HG03280 (cell line): Measurements from ENCODE around the gene ENPP6.

Experiments used
- ATAC-seq: cut with Tn5 transposase; IDR thresholded peaks from one replicate; pipeline ENCODE4 v1.9.1; 2021; ENCODE audit warnings: mild to moderate bottlenecking, moderate library complexity; ENCODE audit not compliant: unreplicated experiment

The ENPP6 gene

DNA sequence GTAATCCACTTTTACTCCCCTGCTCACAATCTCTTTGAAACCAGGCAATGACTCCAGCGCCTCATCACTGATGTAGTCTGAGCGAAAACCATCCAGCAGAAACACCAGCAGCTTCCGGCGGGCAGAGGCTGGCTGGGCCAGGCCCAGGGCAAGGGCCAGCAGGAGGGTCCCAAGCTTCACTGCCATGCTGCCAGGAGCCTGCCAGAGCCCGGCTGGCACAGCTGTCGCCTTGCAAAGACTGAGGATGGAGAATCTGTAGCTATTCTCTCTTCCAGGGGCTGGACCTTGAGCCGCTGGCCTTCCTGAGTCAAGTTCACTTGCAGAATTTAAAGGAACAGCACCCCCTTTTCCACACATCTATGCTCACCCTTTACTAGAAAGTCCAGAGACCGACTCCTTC lies at the start of gene ENPP6:
TSS of gene ENPP6 (minus strand) at position 240 of the 400 bp plus-strand sequence. CDS start at position 186, 54 bp downstream.
- no peak for ATAC-seq

DNA sequence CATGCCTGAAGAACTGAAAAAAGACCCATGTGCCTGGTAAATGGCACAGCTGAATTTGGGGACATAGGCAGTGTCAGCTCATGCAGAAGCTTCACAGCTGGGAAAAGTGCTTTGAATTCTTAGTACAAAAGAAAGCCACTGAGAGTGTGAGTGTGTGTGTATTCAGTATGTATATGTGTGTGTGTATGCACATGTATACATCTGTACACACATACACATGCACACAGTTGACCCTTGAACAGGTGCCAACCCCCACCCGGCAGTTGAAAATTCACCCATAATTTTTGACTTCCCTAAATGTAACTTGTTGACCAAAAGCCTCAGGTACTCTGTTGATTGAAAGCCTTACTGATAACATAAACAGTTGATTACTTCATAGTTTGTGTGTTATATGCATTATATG lies 49.5 kb upstream of the ENPP6 start:
- ATAC-seq, result no peak

DNA sequence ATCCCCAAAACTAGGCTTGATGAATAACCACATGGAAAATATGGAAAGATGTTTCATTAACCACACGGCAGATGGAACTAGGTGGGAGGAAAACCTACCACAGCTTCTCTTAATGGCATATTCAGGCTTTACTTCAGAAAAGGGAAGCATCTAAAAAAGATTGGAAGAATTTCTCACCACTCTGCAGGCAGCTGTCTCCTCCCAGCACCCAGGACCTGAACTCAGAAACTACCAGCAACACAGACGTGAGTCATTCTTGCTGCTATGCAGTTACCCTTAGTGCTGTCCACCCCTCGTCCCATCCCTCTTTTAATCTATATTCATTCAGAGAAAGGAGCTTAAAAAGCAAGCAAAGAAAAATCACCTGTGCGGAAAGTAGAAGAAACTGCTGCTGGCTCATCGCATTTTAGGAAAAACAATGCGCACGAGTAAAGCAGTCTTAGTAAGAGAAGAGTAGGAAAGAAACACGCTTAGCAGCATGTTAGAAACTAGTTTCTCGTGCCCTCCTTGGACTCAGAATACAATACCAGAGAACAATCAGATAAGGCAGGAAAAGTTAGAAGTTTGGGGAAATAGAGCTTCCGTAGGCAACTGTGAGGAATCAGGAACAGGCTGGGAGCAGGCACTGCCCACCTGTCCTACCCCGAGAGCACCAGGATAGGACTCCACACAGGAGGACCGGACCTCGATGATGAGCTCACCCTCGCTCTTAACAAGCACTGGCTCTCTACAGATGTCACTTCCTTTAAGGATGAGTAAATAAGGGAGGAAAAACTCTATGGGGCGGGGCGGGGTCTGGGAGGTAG lies 48.1 kb upstream of the ENPP6 start:
- no peak for ATAC-seq

DNA sequence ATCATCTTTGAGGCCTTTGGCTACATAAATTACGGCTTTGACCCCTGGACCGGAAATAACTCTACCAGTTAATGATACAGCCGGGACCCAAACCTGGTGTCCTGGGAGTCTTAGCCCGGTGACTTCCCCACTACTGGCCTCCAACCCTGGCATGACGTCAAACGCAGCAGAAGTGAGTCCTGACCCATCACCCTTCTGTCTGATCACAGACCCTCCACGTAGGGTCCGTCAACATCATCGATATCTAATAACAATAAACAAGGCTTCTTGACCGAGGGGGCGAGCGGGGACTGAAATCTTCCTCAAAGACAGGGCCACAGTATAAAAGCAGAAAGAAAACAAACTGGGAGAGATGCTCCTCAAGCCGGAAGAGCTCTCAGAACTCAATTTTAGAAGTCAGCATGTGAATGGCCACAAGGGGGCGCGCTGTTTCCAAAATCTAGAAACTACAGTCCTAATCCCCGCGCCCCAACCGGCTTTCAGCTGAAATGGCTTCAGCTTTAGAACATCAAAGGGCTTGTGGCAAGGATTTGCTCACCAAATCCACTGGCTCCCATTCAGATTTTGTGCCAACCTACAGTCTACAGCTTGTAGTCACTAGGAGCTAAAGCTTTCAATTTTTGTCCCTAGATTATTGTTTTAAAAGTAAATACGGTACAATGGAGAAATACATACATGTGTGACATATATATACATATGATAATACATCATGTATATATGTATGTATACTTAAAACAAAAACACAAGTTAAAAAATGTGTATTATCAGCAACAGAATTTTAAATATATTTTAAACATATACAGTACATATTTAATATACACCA lies 46.4 kb upstream of the ENPP6 start:
- ATAC-seq, result no peak

DNA sequence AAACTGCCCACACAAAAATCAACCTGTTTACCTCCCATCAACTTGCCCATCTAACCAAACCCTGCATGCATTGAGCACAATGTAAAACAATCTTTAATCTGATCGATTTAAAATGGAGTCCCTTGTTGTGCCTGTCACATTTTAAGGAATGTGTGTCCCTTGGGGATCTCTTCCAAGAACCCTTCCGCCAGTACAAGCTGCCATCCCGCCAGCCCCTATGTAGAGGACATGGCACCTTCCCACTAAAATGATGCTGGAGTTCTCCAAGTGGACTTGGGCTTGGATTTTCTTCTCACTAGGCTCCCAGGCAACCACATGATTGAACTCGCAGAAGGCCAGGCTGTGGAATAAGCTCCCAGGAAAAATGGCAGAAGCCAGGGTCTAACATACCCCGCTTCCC lies 45.8 kb upstream of the ENPP6 start:
- ATAC-seq, result no peak

DNA sequence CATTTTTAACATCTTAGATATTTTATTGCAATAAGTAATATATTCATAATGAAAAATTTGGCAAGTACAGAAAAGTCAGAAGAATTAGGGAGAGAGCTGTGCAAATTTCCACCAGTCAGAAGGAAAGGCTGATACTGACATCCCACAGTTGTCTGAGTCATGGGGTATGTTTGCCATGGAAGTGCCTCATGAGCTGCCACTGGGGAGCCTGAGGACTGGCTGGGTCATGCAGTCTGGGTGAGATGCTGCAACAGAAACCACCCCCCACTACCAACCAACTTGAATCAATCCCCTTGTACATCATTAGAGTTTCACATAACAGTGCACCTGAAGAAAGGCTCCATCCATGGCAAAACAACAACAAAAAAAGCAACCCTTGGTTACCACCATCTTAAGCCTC lies 45.2 kb upstream of the ENPP6 start:
- ATAC-seq, result no peak

DNA sequence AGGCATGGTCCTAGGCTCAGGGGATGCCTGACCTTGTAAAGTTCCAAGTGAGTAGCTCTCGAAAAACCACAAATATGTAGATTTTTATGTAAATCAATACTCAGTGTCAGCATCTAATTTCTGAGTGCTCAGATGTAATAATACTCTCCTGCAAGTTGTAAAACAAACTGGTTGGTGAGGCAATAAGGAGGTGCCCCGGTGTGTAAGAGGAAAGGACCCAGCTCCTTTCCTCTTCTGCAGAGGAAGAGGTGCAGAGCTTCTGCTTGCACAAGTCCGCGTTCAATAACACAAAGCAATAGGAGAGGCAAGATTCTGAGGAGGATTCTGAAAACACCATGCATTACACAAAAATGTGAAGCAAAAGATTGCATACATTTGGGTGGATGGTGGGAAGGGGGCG lies 43.6 kb upstream of the ENPP6 start:
- no peak for ATAC-seq

DNA sequence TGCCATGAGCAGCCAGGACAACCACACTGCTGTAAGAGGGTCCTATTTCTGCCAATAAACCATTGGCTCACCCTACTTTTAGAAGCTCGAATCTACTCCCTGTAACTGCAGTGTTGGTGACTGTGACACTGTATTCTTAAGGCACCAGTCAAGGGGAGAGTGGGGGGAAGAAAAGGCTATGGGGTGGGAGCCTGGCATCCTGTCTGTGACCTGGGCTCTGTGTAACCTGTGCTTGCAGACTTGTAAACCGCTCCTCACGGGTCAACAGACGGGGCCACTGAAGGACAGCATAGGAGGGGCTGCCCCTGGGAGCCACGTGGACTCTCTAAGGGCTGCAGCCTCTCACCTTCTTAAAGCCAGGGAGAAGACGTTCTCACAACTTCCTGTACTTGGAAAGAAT lies 42.2 kb upstream of the ENPP6 start:
- no peak for ATAC-seq

DNA sequence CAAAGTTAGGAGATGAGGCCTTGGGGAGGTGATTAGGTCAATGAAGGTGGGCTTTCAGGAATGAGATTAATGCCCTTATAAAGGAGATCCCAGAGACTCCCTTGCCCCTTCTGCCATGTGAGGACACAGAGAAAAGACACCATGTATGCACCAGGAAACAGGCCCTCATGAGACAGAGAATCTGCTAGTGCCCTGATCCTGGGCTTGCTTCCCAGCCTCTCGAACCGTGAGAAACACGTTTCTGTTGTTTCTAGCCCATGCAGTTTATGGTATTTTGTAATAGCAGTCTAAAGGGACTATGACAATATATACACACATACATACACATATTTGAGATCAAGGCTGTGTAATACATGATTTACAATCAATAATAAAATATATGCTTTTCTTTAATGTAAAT lies 41.4 kb upstream of the ENPP6 start:
- no peak for ATAC-seq

DNA sequence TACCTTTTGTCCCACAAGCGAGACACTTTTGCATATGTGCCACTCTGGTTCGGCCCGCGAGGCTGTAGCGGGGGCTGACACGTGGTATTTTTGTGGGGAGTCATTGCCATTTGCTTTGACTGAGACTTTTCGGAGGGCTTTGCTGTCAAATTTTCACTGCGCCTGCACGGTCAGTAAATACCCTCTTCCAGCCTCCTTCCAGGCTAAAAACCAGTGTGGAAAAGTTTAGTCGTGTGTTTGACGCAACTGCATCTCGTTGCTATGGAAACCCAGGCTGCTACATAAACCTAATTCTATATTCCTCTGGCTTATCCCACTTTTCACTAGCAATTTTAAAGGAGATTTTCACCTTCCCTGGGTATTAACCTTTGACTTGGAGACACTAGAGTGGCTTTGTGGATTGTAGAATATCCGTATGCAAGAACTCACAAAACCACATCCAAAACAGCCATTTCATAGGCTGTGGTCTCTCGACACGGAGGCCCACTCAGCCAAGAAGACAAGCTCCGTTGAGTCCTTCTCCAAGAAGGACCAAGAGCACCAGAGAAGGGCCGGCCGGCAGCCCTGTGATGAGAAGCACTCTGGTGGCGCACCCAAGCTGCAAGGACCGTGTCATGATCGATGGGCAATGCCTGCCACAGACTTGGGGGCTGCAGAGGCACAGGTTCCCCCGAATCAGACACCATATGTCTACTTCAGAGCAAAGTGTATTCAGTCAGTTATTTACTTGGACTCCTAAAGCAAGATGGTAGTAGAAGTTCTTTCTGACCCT lies 38.4 kb upstream of the ENPP6 start:
- no peak for ATAC-seq

DNA sequence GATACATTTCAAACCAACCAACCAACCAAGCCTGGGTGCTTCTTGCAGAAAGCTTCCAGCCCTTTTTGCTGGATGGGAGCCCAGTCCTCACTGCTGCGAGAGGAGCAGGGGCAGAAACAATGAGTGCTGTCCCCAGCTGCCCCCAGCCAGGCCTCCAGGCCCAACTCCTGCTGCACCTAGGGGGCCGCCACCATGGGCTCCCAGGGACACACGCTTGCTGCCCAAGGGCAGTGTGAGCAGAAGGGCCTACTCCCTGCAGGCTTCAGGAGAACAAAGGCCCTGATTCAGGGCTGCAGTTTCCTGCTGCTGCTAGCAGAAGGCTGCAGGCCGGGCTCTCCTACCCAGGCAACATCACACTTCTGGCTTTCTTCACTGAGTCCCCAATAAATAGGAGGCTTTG lies 37.7 kb upstream of the ENPP6 start:
- no peak for ATAC-seq

DNA sequence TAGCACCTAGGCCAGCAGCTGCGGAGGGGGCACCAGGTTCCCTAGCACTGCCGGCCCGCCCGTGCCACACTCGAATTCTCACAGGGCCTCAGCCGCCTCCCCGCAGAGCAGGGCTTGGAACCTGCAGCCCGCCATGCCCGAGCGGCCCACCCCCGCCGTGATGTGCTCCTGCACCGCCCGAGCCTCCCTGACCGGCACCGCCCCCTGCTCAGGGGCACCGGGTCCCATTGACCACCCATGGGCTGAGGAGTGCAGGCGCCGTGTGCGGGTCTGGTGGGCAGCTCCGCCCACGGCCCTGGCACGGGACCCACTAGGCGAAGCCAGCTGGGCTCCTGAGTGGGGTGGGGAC lies 35.4 kb upstream of the ENPP6 start:
- ATAC-seq, result no peak

DNA sequence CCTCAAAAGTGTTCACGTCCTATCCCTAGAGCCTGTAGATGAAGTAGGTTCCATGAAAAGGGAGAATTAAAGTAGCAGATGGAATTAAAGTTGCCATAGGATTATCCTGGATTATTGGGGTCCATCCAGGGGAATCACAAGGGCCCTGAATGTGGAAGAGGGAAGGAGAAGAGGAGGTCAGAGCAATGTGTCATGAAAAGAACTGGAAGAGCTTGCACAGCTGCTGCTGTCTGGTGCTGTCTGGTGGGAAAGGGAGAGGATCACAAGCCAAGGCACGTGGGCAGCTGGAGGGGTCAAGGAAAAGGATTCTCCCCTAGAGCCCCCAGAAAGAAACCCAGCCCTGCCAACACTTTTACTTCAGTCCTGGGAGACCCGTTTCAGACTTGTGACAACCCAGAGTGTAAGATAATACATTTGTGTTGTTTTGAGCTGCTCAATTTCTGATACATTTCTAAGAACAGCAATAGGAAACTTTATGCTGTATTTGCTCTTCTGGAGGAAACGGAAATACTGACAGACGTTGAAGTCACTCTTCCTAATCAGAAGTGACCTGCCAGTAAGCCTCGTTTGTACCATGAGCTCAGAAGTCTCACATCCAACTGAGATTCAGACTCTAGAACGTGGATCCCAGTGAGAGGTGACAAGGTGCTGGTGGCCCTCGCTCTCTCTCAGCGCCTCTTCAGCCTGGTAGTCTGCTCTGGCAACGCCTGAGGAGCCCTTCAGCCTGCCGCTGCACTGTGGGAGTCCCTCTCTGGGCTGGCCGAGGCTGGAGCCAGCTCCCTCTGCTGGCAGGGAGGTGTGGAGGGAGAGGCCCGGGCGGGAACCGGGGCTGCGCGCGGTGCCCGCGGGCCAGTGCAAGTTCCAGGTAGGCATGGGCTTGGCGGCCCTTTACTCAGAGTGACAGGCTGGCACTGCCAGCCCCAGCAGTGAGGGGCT lies 34.7 kb upstream of the ENPP6 start:
- no peak for ATAC-seq

DNA sequence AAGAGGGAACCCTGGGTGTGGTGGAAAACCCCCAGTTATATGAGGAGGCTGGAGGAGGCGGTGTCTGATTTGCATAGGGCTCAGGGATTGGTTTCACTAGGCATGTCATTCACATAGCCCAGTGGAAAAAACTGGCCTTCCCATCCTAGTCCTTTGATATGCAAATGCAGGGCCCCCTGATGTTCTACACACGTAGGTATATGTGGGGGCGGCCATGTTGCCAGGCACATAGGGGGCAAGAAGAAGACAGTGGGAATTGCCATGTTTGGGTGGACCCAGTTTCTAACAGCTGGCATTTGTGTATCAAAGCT lies 34.0 kb upstream of the ENPP6 start:
- ATAC-seq, result no peak

DNA sequence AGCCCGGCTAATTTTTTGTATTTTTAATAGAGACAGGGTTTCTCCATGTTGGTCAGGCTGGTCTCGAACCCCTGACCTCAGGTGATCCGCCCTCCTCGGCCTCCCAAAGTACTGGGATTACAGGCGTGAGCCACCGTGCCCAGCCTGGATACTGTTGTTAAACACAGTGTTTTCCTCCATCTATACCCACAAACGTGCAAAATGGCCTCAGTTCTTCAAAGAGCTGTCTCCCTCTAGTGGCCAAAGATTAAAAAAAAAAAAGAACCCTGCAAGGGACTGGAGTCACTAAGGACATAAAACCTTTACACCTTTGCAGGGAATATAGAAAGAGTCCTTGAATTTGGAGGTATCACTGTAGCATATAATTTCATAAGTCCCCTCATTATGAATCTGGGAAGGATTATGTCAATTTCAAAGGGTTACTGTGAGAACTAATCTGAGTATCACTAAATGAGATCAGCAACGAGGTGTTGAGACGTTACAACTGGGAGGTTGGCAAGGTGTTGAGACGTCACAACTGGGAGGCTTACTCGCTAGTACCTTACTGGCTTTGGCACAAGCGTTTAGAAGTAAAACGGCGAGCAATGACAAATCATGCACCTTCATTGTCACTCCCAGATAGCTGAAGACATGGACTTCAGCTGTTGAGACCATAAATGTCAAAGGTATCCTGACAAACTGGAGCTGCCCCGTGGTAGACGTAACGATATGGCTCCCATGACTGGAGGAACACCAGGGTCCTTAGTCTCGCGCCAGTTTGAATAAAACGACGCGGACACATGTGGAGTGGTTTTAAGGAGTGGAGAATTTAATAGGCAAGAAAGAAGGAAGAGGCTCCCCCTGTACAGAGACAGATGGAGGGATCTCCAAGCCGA lies 33.4 kb upstream of the ENPP6 start:
- no peak for ATAC-seq

DNA sequence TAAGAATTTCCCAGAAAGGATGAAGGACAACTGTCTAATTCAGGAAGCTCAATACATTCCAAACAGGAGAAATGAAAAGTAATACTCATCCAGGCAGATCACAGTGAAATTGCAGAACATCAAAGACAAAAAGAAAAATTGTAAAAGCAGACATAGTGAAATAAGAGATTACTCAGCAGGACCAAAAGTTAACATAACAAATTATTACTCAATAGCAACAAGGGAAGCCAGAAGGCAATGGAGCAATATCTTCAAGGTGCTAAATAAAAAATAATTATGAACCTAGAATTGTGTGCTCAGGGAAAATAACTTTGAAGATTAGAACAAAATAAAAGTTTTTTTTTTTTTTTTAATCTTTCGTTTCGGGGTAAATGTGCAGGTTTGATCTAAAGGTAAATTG lies 30.5 kb upstream of the ENPP6 start:
- no peak for ATAC-seq

DNA sequence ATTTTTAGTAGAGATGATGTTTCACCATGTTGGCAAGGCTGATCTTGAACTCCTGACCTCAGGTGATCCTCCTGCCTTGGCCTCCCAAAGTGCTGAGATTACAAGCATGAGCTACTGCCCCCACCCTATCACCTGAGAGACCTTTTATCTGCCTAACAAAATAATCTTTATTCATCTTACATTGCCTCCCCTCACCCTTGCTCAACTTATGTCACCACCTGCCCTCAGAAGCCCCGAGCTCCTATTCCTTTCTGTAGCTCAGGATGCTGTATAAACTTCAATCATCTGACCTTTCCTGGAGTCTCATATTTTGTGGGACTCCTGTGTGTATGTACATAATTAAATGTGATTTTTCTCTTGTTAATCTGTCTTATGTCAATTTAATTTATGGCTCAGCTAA lies 29.7 kb upstream of the ENPP6 start:
- no peak for ATAC-seq

DNA sequence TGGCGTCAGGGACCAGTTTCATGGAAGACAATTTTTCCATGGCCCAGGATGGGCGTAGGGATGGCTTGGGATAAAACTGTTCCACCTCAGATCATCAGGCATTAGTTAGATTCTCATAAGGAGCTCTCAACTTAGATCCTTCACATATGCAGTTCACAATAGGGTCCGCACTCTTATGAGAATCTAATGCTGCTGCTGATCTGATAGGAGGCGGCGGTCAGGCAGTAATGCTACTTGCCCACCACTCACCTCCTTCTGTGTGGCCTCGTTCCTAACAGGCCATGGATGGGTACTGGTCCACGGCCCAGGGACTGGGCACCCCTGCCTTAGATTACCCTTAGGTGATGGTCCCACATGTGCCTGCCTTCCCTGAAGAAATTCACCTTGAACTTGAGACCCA lies 28.8 kb upstream of the ENPP6 start:
- no peak for ATAC-seq

DNA sequence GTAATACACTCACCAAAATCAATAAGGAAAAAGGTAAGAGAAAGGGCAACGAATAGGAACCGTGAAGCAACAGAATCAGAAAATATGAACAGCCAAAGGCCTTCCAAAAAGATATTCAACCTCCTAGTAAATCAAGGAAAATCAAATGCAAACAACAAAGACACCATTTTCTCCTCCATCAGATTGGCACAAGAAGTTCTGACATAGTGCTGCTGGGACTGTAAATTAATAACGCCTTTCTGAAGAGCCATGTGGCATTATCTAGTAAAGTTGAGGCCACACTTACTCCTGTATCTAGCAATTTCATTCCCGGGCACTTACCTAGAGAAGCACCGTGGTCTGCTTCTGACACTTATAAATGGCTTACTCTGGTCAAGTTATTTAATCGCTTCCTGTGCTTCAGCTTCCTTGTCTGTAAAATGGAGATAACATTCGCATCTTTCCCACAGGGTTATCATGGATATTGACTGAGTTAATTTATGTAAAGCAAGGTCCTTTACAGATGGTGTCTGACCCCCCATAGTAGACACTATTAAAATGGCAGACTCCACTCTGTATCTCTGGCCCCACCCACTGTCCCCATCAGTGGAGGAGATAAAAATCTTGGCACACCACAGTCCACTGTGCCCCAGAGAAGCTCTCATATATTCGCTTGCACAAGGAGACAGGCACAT lies 20.5 kb upstream of the ENPP6 start:
- ATAC-seq, result no peak
